Measurements from ENCODE around the gene EMID1. TPM values are rescaled to one million over a fixed set of nuclear protein-coding genes. Genes with fewer than 3 reads are reported as not detected.
A peak's percentile ranks its signal among the peaks of the same experiment; 100 is the strongest.

EMID1 gene
- 1 to 10 TPM in 1 of 5 donors, under 1 TPM in 4; 0.32 to 1.5 (median 0.76) TPM for total RNA-seq
- total RNA-seq (2013), result 0.11 TPM
- 0 to 2.2 (median 0.48) reads per million in 29 experiments for total RNA-seq

GRCh38 chr22:29205594-29206371 lies at the start of gene EMID1:
Gene EMID1 (plus strand): TSS chr22:29205896. CDS start chr22:29206039, 143 bp downstream.
- ChIA-PET POLR2A (no interaction called here), CTCF (interaction anchor here in 1 of 2 donors (0.6 kb wide), 1 partner anchor 36 kb away, joined by 3 read pairs; no protein-coding TSS in a partner anchor)
- ATAC-seq (replicated peaks in 1 of 4) (peak; percentile 35 to 55 (median 48)), DNase-seq (peak in 6 of 35 experiments; percentile 9 to 32 (median 22))
- Mint-ChIP-seq H3K27ac (peak within 1 kb of the TSS in 1 of 2 donors; percentile 55), H3K4me3 (peak within 1 kb of the TSS; percentile 62 to 77 (median 69)), H3K9me3 (no peaks in the 10 kb centered on the region), H3K4me1 (peaks cover 18 to 26% (median 26%) of the 10 kb centered on the region in 3 donors), H3K27me3 (peaks cover 19 to 39% of the 10 kb centered on the region in 2 donors), H3K36me3 (no peaks in the 10 kb centered on the region)
- Histone ChIP-seq H3K27me3 (replicated peaks in 1 of 2; ENCODE audit: control insufficient read depth in 2 of 2, extremely low read depth in 1 of 2, insufficient read depth in 2 of 2, low read length in 1 of 2) (peaks cover 0 to 71% of the 10 kb centered on the region in 2 experiments), H3K27ac (ENCODE audit: low read length) (no peak within 1 kb of the TSS), H3K9me3 (no peaks in the 10 kb centered on the region), H3K4me1 (ENCODE audit: control insufficient read depth in 1 of 2, extremely low read depth in 1 of 2, insufficient read depth in 2 of 2, low read length in 2 of 2) (peaks cover 5 to 31% of the 10 kb centered on the region in 2 experiments), H3K36me3 (ENCODE audit: control insufficient read depth in 2 of 2, extremely low read depth in 1 of 2, insufficient read depth in 1 of 2, low read length in 1 of 2) (no peaks in the 10 kb centered on the region), H3K4me3 (ENCODE audit: control insufficient read depth in 1 of 2, extremely low read depth in 1 of 2, low read length in 1 of 2) (peak within 1 kb of the TSS; percentile 23 to 33)
- 3% methylated on average over 67 of the region's 90 CpGs for WGBS (ENCODE audit: insufficient coverage)

GRCh38 chr22:29155966-29156365 lies 49.7 kb upstream of the EMID1 start:
- Mint-ChIP-seq H3K4me3 (no peak overlapping the region), H3K27ac (no peak overlapping the region), H3K9me3 (no peaks in the 10 kb centered on the region), H3K36me3 (no peaks in the 10 kb centered on the region), H3K4me1 (peaks cover 6 to 7% (median 6%) of the 10 kb centered on the region in 3 donors), H3K27me3 (peaks cover 22 to 57% of the 10 kb centered on the region in 2 donors)
- Histone ChIP-seq H3K4me3 (ENCODE audit: control insufficient read depth in 1 of 2, extremely low read depth in 1 of 2, low read length in 1 of 2) (no peak overlapping the region), H3K27ac (ENCODE audit: low read length) (no peak overlapping the region), H3K9me3 (no peaks in the 10 kb centered on the region), H3K27me3 (replicated peaks in 1 of 2; ENCODE audit: control insufficient read depth in 2 of 2, extremely low read depth in 1 of 2, insufficient read depth in 2 of 2, low read length in 1 of 2) (peaks cover 0 to 41% of the 10 kb centered on the region in 2 experiments), H3K4me1 (ENCODE audit: control insufficient read depth in 1 of 2, extremely low read depth in 1 of 2, insufficient read depth in 2 of 2, low read length in 2 of 2) (peaks cover 0 to 7% of the 10 kb centered on the region in 2 experiments), H3K36me3 (ENCODE audit: control insufficient read depth in 2 of 2, extremely low read depth in 1 of 2, insufficient read depth in 1 of 2, low read length in 1 of 2) (no peaks in the 10 kb centered on the region)
- DNase-seq (no peak), ATAC-seq (replicated peaks in 1 of 4) (no peak)
- CTCF ChIA-PET, result no interaction called here
- WGBS (ENCODE audit: insufficient coverage), result 90% methylated on average over 1 of the region's 1 CpG
- POLR2A ChIA-PET, result no interaction called here

GRCh38 chr22:29156507-29156906 lies 49.2 kb upstream of the EMID1 start:
- H3K4me3 Mint-ChIP-seq, result no peak overlapping the region
- H3K27ac ChIP-seq (ENCODE audit: low read length), result no peak overlapping the region
- CTCF ChIA-PET, result no interaction called here
- H3K27me3 Mint-ChIP-seq, result peaks cover 22 to 57% of the 10 kb centered on the region in 2 donors
- no peaks in the 10 kb centered on the region for H3K9me3 Mint-ChIP-seq
- no peak overlapping the region for H3K4me3 ChIP-seq (ENCODE audit: control insufficient read depth in 1 of 2, extremely low read depth in 1 of 2, low read length in 1 of 2)
- POLR2A ChIA-PET, result no interaction called here
- H3K4me1 Mint-ChIP-seq, result peaks cover 6 to 7% (median 6%) of the 10 kb centered on the region in 3 donors
- H3K27me3 ChIP-seq (replicated peaks in 1 of 2; ENCODE audit: control insufficient read depth in 2 of 2, extremely low read depth in 1 of 2, insufficient read depth in 2 of 2, low read length in 1 of 2), result peaks cover 0 to 41% of the 10 kb centered on the region in 2 experiments
- no peaks in the 10 kb centered on the region for H3K36me3 Mint-ChIP-seq
- no peak for ATAC-seq (replicated peaks in 1 of 4)
- peaks cover 0 to 7% of the 10 kb centered on the region in 2 experiments for H3K4me1 ChIP-seq (ENCODE audit: control insufficient read depth in 1 of 2, extremely low read depth in 1 of 2, insufficient read depth in 2 of 2, low read length in 2 of 2)
- DNase-seq, result no peak
- H3K9me3 ChIP-seq, result no peaks in the 10 kb centered on the region
- no CpG with 5 or more reads among the region's 9 CpGs for WGBS (ENCODE audit: insufficient coverage)
- H3K27ac Mint-ChIP-seq, result no peak overlapping the region
- no peaks in the 10 kb centered on the region for H3K36me3 ChIP-seq (ENCODE audit: control insufficient read depth in 2 of 2, extremely low read depth in 1 of 2, insufficient read depth in 1 of 2, low read length in 1 of 2)

- Mint-ChIP-seq H3K36me3 (no peaks in the 10 kb centered on the region), H3K4me1 (peaks cover 6 to 7% (median 6%) of the 10 kb centered on the region in 3 donors), H3K27me3 (peaks cover 22 to 47% of the 10 kb centered on the region in 2 donors), H3K9me3 (no peaks in the 10 kb centered on the region), H3K4me3 (no peak overlapping the region), H3K27ac (no peak overlapping the region)
- WGBS (ENCODE audit: insufficient coverage), result 93% methylated on average over 11 of the region's 11 CpGs
- DNase-seq (no peak), ATAC-seq (replicated peaks in 1 of 4) (no peak)
- CTCF ChIA-PET, result no interaction called here
- H3K4me1 ChIP-seq (ENCODE audit: control insufficient read depth in 1 of 2, extremely low read depth in 1 of 2, insufficient read depth in 2 of 2, low read length in 2 of 2), result peaks cover 0 to 7% of the 10 kb centered on the region in 2 experiments
- peaks cover 0 to 33% of the 10 kb centered on the region in 2 experiments for H3K27me3 ChIP-seq (replicated peaks in 1 of 2; ENCODE audit: control insufficient read depth in 2 of 2, extremely low read depth in 1 of 2, insufficient read depth in 2 of 2, low read length in 1 of 2)
- no peak overlapping the region for H3K4me3 ChIP-seq (ENCODE audit: control insufficient read depth in 1 of 2, extremely low read depth in 1 of 2, low read length in 1 of 2)
- no peak overlapping the region for H3K27ac ChIP-seq (ENCODE audit: low read length)
- no peaks in the 10 kb centered on the region for H3K36me3 ChIP-seq (ENCODE audit: control insufficient read depth in 2 of 2, extremely low read depth in 1 of 2, insufficient read depth in 1 of 2, low read length in 1 of 2)
- H3K9me3 ChIP-seq, result no peaks in the 10 kb centered on the region
- POLR2A ChIA-PET, result no interaction called here
Observed at GRCh38 chr22:29157759-29158535, 47.7 kb upstream of the EMID1 start.

GRCh38 chr22:29158546-29158945 lies 47.1 kb upstream of the EMID1 start:
- WGBS (ENCODE audit: insufficient coverage), result 80% methylated on average over 5 of the region's 5 CpGs
- Mint-ChIP-seq H3K36me3 (no peaks in the 10 kb centered on the region), H3K27me3 (peaks cover 18 to 45% of the 10 kb centered on the region in 2 donors), H3K27ac (no peak overlapping the region), H3K4me1 (peaks cover 6 to 7% (median 6%) of the 10 kb centered on the region in 3 donors), H3K9me3 (no peaks in the 10 kb centered on the region), H3K4me3 (no peak overlapping the region)
- POLR2A ChIA-PET, result no interaction called here
- peaks cover 0 to 31% of the 10 kb centered on the region in 2 experiments for H3K27me3 ChIP-seq (replicated peaks in 1 of 2; ENCODE audit: control insufficient read depth in 2 of 2, extremely low read depth in 1 of 2, insufficient read depth in 2 of 2, low read length in 1 of 2)
- DNase-seq (no peak), ATAC-seq (replicated peaks in 1 of 4) (no peak)
- H3K36me3 ChIP-seq (ENCODE audit: control insufficient read depth in 2 of 2, extremely low read depth in 1 of 2, insufficient read depth in 1 of 2, low read length in 1 of 2), result no peaks in the 10 kb centered on the region
- CTCF ChIA-PET, result no interaction called here
- H3K9me3 ChIP-seq, result no peaks in the 10 kb centered on the region
- H3K27ac ChIP-seq (ENCODE audit: low read length), result no peak overlapping the region
- H3K4me1 ChIP-seq (ENCODE audit: control insufficient read depth in 1 of 2, extremely low read depth in 1 of 2, insufficient read depth in 2 of 2, low read length in 2 of 2), result peaks cover 0 to 7% of the 10 kb centered on the region in 2 experiments
- H3K4me3 ChIP-seq (ENCODE audit: control insufficient read depth in 1 of 2, extremely low read depth in 1 of 2, low read length in 1 of 2), result no peak overlapping the region

GRCh38 chr22:29163808-29164207 lies 41.9 kb upstream of the EMID1 start:
- H3K4me3 Mint-ChIP-seq, result no peak overlapping the region
- WGBS (ENCODE audit: insufficient coverage), result 94% methylated on average over 6 of the region's 13 CpGs
- no peaks in the 10 kb centered on the region for H3K36me3 Mint-ChIP-seq

More at GRCh38 chr22:29163808-29164207, 41.9 kb upstream of the EMID1 start:
- no peak overlapping the region for H3K4me3 ChIP-seq (ENCODE audit: control insufficient read depth in 1 of 2, extremely low read depth in 1 of 2, low read length in 1 of 2)
- ATAC-seq (replicated peaks in 1 of 4) (no peak), DNase-seq (no peak)
- no peaks in the 10 kb centered on the region for H3K9me3 ChIP-seq
- CTCF ChIA-PET, result no interaction called here
- POLR2A ChIA-PET, result no interaction called here
- H3K27ac Mint-ChIP-seq, result no peak overlapping the region
- H3K27me3 ChIP-seq (replicated peaks in 1 of 2; ENCODE audit: control insufficient read depth in 2 of 2, extremely low read depth in 1 of 2, insufficient read depth in 2 of 2, low read length in 1 of 2), result peaks cover 0 to 21% of the 10 kb centered on the region in 2 experiments
- H3K4me1 Mint-ChIP-seq, result peaks cover 14 to 23% (median 18%) of the 10 kb centered on the region in 3 donors
- H3K27me3 Mint-ChIP-seq, result peaks cover 18 to 20% of the 10 kb centered on the region in 2 donors
- H3K4me1 ChIP-seq (ENCODE audit: control insufficient read depth in 1 of 2, extremely low read depth in 1 of 2, insufficient read depth in 2 of 2, low read length in 2 of 2), result peaks cover 5 to 15% of the 10 kb centered on the region in 2 experiments
- no peaks in the 10 kb centered on the region for H3K36me3 ChIP-seq (ENCODE audit: control insufficient read depth in 2 of 2, extremely low read depth in 1 of 2, insufficient read depth in 1 of 2, low read length in 1 of 2)
- no peaks in the 10 kb centered on the region for H3K9me3 Mint-ChIP-seq
- H3K27ac ChIP-seq (ENCODE audit: low read length), result no peak overlapping the region
